Measurements from ENCODE around the gene SEMA6D.

- TF ChIP-seq POLR2AphosphoS5 (IDR thresholded peaks at IDR 0.05) (no peak), POLR2A (IDR thresholded peaks at IDR 0.05) (no peak), EP300 (IDR thresholded peaks at IDR 0.05) (no peak)
- TF ChIP-seq, protein P1, sequence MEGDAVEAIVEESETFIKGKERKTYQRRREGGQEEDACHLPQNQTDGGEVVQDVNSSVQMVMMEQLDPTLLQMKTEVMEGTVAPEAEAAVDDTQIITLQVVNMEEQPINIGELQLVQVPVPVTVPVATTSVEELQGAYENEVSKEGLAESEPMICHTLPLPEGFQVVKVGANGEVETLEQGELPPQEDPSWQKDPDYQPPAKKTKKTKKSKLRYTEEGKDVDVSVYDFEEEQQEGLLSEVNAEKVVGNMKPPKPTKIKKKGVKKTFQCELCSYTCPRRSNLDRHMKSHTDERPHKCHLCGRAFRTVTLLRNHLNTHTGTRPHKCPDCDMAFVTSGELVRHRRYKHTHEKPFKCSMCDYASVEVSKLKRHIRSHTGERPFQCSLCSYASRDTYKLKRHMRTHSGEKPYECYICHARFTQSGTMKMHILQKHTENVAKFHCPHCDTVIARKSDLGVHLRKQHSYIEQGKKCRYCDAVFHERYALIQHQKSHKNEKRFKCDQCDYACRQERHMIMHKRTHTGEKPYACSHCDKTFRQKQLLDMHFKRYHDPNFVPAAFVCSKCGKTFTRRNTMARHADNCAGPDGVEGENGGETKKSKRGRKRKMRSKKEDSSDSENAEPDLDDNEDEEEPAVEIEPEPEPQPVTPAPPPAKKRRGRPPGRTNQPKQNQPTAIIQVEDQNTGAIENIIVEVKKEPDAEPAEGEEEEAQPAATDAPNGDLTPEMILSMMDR (IDR thresholded peaks at IDR 0.05): no peak
Measured at GRCh38 chr15:47727137-47727536, 9.8 kb downstream of the SEMA6D start.

Data from gastroesophageal sphincter (tissue), 3 donors.